NOMO-1 (cell line): ENCODE data around the gene FLNC.

Experiments used
- DNase-seq, 2 experiments: peaks; one replicate each; lab custom pipeline; 2025; ENCODE audit not compliant: unreplicated experiment in 2 of 2; lab: John Stamatoyannopoulos, UW

Gene FLNC

GRCh38 chr7:128829391-128830166 lies 627 bp upstream of the FLNC start:
- no peak for DNase-seq

GRCh38 chr7:128831178-128831993 lies 1.2 kb downstream of the FLNC start:
- DNase-seq: no peak

- no peak for DNase-seq
These were observed 2.0 kb downstream of the FLNC start for GRCh38 chr7:128831994-128832879.

- no peak for DNase-seq
These were observed 2.6 kb downstream of the FLNC start for GRCh38 chr7:128832880-128833147.

- no peak for DNase-seq
These were observed 3.1 kb downstream of the FLNC start for GRCh38 chr7:128833148-128833945.

- no peak for DNase-seq
These were observed 3.7 kb downstream of the FLNC start for GRCh38 chr7:128833946-128834325.

- DNase-seq: no peak
These were observed 5.1 kb downstream of the FLNC start for GRCh38 chr7:128835231-128835751.

GRCh38 chr7:128835790-128836641 lies 5.8 kb downstream of the FLNC start:
- no peak for DNase-seq

GRCh38 chr7:128836729-128837348 lies 6.6 kb downstream of the FLNC start:
- no peak for DNase-seq

GRCh38 chr7:128837521-128837921 lies 7.3 kb downstream of the FLNC start:
- DNase-seq: no peak

- DNase-seq: no peak
These were observed 8.0 kb downstream of the FLNC start for GRCh38 chr7:128838109-128838779.

GRCh38 chr7:128838981-128839731 lies 8.9 kb downstream of the FLNC start:
- DNase-seq: no peak

- DNase-seq: no peak
These were observed 9.6 kb downstream of the FLNC start for GRCh38 chr7:128839751-128840177.

GRCh38 chr7:128840326-128841170 lies 10.3 kb downstream of the FLNC start:
- no peak for DNase-seq

GRCh38 chr7:128841171-128841690 lies 11.0 kb downstream of the FLNC start:
- no peak for DNase-seq

GRCh38 chr7:128841921-128842673 lies 11.9 kb downstream of the FLNC start:
- peak; percentile 5 to 9 for DNase-seq
